HepG2 (cell line): ENCODE data around the gene P3H4.

ENCODE experiments used
- KDM5A ChIP-seq: fragments of 200-600 bp; sonication (generic); IDR thresholded peaks from 2 replicates; pipeline ENCODE4 v1.7.0; 2018; ENCODE audit warnings: antibody characterized with exemption, mild to moderate bottlenecking, low read length, borderline replicate concordance
- SUZ12 ChIP-seq: fragments of 150-350 bp; IDR thresholded peaks from 2 replicates; pipeline ENCODE4 v1.6.1; 2014; ENCODE audit warnings: low read depth, low read length
- ZNF780A ChIP-seq: sonication (generic); formaldehyde crosslinking; IDR thresholded peaks from 2 replicates; pipeline ENCODE4 v1.8.0; 2022; ENCODE audit warnings: mild to moderate bottlenecking, missing genetic modification reagents, moderate library complexity
- TF ChIP-seq, protein P1 (sequence below): sonication (generic); formaldehyde crosslinking; IDR thresholded peaks from 2 replicates; pipeline ENCODE4 v1.8.0; 2022; ENCODE audit warnings: missing genetic modification reagents, mild to moderate bottlenecking, inconsistent platforms, borderline replicate concordance
- TF ChIP-seq, protein P2 (sequence below): sonication (generic); formaldehyde crosslinking; IDR thresholded peaks from 2 replicates; pipeline ENCODE4 v1.5.0; 2020; ENCODE audit warnings: mild to moderate bottlenecking, missing genetic modification reagents, moderate library complexity

DNA sequence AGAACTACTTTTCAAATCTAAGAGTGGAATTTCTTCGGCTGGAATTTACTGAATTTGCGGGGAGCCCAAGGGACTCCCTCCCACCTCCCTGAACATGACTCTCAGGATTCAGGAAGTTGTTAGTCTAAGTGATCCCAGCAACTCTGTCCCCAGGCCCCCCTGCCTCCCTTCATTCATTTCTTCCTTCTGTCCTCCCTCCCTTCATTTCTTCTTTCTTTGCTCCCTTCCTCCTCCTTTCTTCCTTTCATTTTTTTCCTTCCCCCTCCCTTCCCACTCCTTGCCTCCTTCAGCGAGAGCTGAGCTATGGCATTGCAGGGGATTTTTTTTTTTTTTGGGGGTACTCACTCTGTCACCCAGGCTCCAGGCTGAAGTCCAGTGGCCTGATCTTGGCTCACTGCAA lies 14.4 kb downstream of the P3H4 start:
- TF ChIP-seq, protein P1, sequence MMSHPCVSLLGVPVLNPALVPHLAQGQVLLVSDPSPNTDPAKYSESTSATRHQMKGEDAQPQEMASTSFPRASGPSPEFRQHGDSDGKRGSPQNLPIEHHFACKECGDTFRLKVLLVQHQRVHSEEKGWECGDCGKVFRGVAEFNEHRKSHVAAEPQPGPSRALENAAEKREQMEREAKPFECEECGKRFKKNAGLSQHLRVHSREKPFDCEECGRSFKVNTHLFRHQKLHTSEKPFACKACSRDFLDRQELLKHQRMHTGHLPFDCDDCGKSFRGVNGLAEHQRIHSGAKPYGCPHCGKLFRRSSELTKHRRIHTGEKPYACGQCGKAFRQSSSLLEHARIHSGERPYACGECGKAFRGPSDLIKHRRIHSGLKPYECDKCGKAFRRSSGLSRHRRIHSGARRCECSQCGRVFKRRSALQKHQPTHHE (CRISPR knock-in tag) = no peak
- TF ChIP-seq KDM5A = no peak
- no peak for TF ChIP-seq ZNF780A (CRISPR knock-in tag)
- TF ChIP-seq SUZ12 = no peak
- TF ChIP-seq, protein P2, sequence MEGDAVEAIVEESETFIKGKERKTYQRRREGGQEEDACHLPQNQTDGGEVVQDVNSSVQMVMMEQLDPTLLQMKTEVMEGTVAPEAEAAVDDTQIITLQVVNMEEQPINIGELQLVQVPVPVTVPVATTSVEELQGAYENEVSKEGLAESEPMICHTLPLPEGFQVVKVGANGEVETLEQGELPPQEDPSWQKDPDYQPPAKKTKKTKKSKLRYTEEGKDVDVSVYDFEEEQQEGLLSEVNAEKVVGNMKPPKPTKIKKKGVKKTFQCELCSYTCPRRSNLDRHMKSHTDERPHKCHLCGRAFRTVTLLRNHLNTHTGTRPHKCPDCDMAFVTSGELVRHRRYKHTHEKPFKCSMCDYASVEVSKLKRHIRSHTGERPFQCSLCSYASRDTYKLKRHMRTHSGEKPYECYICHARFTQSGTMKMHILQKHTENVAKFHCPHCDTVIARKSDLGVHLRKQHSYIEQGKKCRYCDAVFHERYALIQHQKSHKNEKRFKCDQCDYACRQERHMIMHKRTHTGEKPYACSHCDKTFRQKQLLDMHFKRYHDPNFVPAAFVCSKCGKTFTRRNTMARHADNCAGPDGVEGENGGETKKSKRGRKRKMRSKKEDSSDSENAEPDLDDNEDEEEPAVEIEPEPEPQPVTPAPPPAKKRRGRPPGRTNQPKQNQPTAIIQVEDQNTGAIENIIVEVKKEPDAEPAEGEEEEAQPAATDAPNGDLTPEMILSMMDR (CRISPR knock-in tag) = no peak
